Endodermal cell (in vitro differentiated cells): Measurements from ENCODE around the gene PFKL. TPM values are rescaled to one million over a fixed set of nuclear protein-coding genes. Genes with fewer than 3 reads are reported as not detected.

ENCODE experiments used
- DNase-seq: peaks from one replicate; pipeline ENCODE4 v3.0.0-alpha.2; 2017
- H3K27ac ChIP-seq: 2 replicates; pipeline ENCODE4 v1.5.1; 2013; ENCODE audit warnings: mild to moderate bottlenecking, low read depth, low read length, moderate library complexity
- H3K27me3 ChIP-seq: 2 replicates; pipeline ENCODE4 v1.6.1; 2013; ENCODE audit warnings: mild to moderate bottlenecking, low read length, moderate library complexity; ENCODE audit not compliant: insufficient read depth, control insufficient read depth, poor library complexity, severe bottlenecking
- H3K36me3 ChIP-seq: 2 replicates; pipeline ENCODE4 v1.7.0; 2013; ENCODE audit warnings: mild to moderate bottlenecking, low read length, moderate library complexity; ENCODE audit not compliant: control insufficient read depth, insufficient read depth
- H3K4me1 ChIP-seq: one replicate; pipeline ENCODE4 v1.7.0; 2013; ENCODE audit warnings: low read length; ENCODE audit not compliant: control insufficient read depth, insufficient read depth
- H3K4me3 ChIP-seq: 2 replicates; pipeline ENCODE4 v1.5.1; 2013; ENCODE audit warnings: mild to moderate bottlenecking, low read length, moderate library complexity
- H3K9ac ChIP-seq: 2 replicates; pipeline ENCODE4 v1.6.1; 2013; ENCODE audit warnings: mild to moderate bottlenecking, low read length, moderate library complexity; ENCODE audit not compliant: poor library complexity, severe bottlenecking; ENCODE audit errors: extremely low read depth
- H3K9me3 ChIP-seq: 2 replicates; pipeline ENCODE4 v1.6.1; 2013; ENCODE audit warnings: mild to moderate bottlenecking, low read length, moderate library complexity; ENCODE audit not compliant: control insufficient read depth
- H3K27ac Mint-ChIP-seq: 2 replicates; pipeline ENCODE4 v1.8.0; 2020; ENCODE audit warnings: mixed read lengths
- H3K27me3 Mint-ChIP-seq: 2 replicates; pipeline ENCODE4 v1.8.0; 2021; ENCODE audit warnings: mild to moderate bottlenecking, mixed read lengths; ENCODE audit not compliant: insufficient read depth
- H3K36me3 Mint-ChIP-seq: 2 replicates; pipeline ENCODE4 v1.8.0; 2020; ENCODE audit warnings: low read depth, mixed read lengths
- H3K4me1 Mint-ChIP-seq: 2 replicates; pipeline ENCODE4 v1.8.0; 2020; ENCODE audit warnings: mixed read lengths
- H3K4me3 Mint-ChIP-seq: 2 replicates; pipeline ENCODE4 v1.8.0; 2020; ENCODE audit warnings: mild to moderate bottlenecking, moderate library complexity, mixed read lengths
- H3K9me3 Mint-ChIP-seq: 2 replicates; pipeline ENCODE4 v1.8.0; 2020; ENCODE audit warnings: mild to moderate bottlenecking, mixed read lengths
- WGBS, 2 experiments: methylation state at CpG; one replicate each; pipeline versions ENCODE4 v1.1.5 to v1.1.7; 2013; ENCODE audit warnings: missing lambda C conversion rate in 2 of 2, mixed read lengths in 1 of 2; ENCODE audit not compliant: insufficient coverage in 1 of 2, insufficient read length in 1 of 2; 5-methylcytosine and 5-hydroxymethylcytosine counted together
- total RNA-seq, 2 donors: library from RNA; stranded (reverse); fragmentation: NEBNext Ultra II Directional in 1 of 2; extraction: Animal tissue kit (Norgen Biotek cat#: 25700) in 1 of 2; gene quantifications; 2 replicates in 1 of 2; 3 replicates in 1 of 2; pipeline ENCODE4 v1.2.1, GENCODE V29; 2021
- TF ChIP-seq, protein P1 (sequence below): fragments of 200-600 bp; sonication (generic); conservative IDR thresholded peaks from 2 replicates; pipeline ENCODE4 v1.5.0; 2021; ENCODE audit warnings: antibody characterized with exemption, mild to moderate bottlenecking

The PFKL gene
- total RNA-seq, 2 donors from 2014 or later: 195 to 198 TPM

GRCh38 chr21:44352253-44352860 lies 52.5 kb downstream of the PFKL start:
- no peak overlapping the region for H3K27ac Mint-ChIP-seq
- no peak overlapping the region for H3K9ac ChIP-seq
- peaks cover 3% of the 10 kb centered on the region for H3K9me3 Mint-ChIP-seq
- H3K4me1 ChIP-seq: no peaks in the 10 kb centered on the region
- H3K9me3 ChIP-seq: no peaks in the 10 kb centered on the region
- H3K27ac ChIP-seq: no peak overlapping the region
- no peak overlapping the region for H3K4me3 ChIP-seq
- H3K27me3 Mint-ChIP-seq: peaks cover 4% of the 10 kb centered on the region
- DNase-seq: no peak
- no peaks in the 10 kb centered on the region for H3K27me3 ChIP-seq
- no peak overlapping the region for H3K4me3 Mint-ChIP-seq
- peaks cover 7% of the 10 kb centered on the region for H3K4me1 Mint-ChIP-seq
- TF ChIP-seq, protein P1, sequence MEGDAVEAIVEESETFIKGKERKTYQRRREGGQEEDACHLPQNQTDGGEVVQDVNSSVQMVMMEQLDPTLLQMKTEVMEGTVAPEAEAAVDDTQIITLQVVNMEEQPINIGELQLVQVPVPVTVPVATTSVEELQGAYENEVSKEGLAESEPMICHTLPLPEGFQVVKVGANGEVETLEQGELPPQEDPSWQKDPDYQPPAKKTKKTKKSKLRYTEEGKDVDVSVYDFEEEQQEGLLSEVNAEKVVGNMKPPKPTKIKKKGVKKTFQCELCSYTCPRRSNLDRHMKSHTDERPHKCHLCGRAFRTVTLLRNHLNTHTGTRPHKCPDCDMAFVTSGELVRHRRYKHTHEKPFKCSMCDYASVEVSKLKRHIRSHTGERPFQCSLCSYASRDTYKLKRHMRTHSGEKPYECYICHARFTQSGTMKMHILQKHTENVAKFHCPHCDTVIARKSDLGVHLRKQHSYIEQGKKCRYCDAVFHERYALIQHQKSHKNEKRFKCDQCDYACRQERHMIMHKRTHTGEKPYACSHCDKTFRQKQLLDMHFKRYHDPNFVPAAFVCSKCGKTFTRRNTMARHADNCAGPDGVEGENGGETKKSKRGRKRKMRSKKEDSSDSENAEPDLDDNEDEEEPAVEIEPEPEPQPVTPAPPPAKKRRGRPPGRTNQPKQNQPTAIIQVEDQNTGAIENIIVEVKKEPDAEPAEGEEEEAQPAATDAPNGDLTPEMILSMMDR: no peak
- H3K36me3 Mint-ChIP-seq: no peaks in the 10 kb centered on the region
- no peaks in the 10 kb centered on the region for H3K36me3 ChIP-seq
- 94% methylated on average over 17 of the region's 17 CpGs for WGBS, 2 experiments

DNA sequence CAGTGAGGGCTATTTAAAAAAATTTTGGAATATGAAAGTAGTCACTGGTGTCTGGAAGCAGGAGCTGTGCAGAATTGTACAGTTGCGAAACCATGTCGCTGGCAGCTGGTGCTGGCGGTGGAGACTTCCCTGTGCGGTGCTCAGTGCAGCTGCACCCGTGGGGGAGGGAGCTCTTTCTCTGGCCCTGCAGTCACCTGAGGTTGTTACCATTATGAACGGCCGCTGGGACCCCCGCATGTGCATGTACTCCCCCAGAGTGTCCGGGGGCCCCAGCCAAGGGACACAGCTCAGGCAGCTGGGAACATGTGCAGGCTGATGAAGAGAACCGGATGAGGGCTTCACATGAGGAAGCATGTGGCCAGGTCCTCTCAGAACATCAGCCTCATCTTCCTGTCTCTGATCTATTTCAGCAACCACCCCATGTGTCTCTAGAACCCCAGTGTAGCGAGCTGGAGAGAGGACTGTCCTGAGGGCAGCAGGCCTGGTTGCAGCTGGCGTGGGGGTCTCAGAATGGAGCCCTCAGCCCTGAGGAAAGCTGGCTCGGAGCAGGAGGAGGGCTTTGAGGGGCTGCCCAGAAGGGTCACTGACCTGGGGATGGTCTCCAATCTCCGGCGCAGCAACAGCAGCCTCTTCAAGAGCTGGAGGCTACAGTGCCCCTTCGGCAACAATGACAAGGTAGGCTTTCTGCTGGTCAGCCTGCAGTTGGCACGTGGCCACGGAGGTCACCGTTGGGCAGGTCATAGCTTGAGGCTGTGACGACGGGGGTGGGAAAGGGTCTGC lies 53.5 kb downstream of the PFKL start, which contains the start of gene TRPM2:
TRPM2 (plus strand) TSS at position 431 of the 780 bp plus-strand sequence; CDS start at position 511, 80 bp downstream.
- 92 to 96% methylated on average over 15 to 21 of the region's 21 CpGs for WGBS, 2 experiments

DNA sequence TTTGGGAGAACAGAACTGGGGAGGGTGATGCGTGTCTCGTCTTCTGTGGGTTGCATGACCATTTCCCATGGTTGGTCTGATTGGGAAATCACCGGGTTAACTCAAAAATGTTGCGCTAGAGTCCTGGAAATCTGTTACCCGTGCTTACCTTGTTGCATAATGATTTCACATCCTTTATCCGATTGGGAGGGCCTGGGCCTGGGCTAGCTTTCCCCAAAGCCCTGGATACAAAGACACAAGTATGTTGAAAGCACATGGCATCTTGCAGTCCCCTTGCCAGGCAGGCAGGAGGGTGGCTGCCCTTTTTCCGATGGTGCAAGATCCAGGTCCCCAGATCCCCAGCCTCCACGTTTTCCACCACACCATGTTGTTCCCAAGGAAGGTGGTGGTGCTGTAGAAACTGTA lies 54.1 kb downstream of the PFKL start:
- Mint-ChIP-seq H3K4me3 (no peak overlapping the region), H3K27me3 (peaks cover 9% of the 10 kb centered on the region), H3K36me3 (no peaks in the 10 kb centered on the region), H3K9me3 (peaks cover 9% of the 10 kb centered on the region), H3K4me1 (peaks cover 7% of the 10 kb centered on the region), H3K27ac (no peak overlapping the region)
- H3K9me3 ChIP-seq: peaks cover 2% of the 10 kb centered on the region
- 83 to 93% methylated on average over 7 to 8 of the region's 8 CpGs for WGBS, 2 experiments
- DNase-seq: no peak
- no peak overlapping the region for H3K27ac ChIP-seq
- H3K36me3 ChIP-seq: no peaks in the 10 kb centered on the region
- H3K9ac ChIP-seq: no peak overlapping the region
- H3K4me3 ChIP-seq: no peak overlapping the region
- H3K4me1 ChIP-seq: no peaks in the 10 kb centered on the region
- TF ChIP-seq, protein P1: no peak
- H3K27me3 ChIP-seq: no peaks in the 10 kb centered on the region

More for the DNA sequence above, 53.5 kb downstream of the PFKL start, which contains the start of gene TRPM2:
- TF ChIP-seq, protein P1: no peak
- no peak for DNase-seq
- Histone ChIP-seq H3K9me3 (no peaks in the 10 kb centered on the region), H3K4me1 (no peaks in the 10 kb centered on the region), H3K9ac (no peak within 1 kb of the TSS), H3K27me3 (no peaks in the 10 kb centered on the region), H3K36me3 (no peaks in the 10 kb centered on the region), H3K27ac (no peak within 1 kb of the TSS), H3K4me3 (no peak within 1 kb of the TSS)
- peaks cover 7% of the 10 kb centered on the region for H3K4me1 Mint-ChIP-seq
- no peak within 1 kb of the TSS for H3K27ac Mint-ChIP-seq
- H3K27me3 Mint-ChIP-seq: peaks cover 7% of the 10 kb centered on the region
- H3K9me3 Mint-ChIP-seq: peaks cover 4% of the 10 kb centered on the region
- H3K36me3 Mint-ChIP-seq: no peaks in the 10 kb centered on the region
- no peak within 1 kb of the TSS for H3K4me3 Mint-ChIP-seq
